KOPT-K1 (cell line): ENCODE results near the gene CTTNBP2.

Experiments used
- H3K27ac ChIP-seq: fragments of 200-600 bp; sonication (generic); 2 replicates; pipeline ENCODE4 v1.5.1; 2016; ENCODE audit warnings: antibody characterized with exemption, mild to moderate bottlenecking, low read depth, low read length; ENCODE audit not compliant: poor library complexity, severe bottlenecking
- H3K36me3 ChIP-seq: fragments of 200-600 bp; sonication (generic); 2 replicates; pipeline ENCODE4 v1.5.1; 2017; ENCODE audit warnings: antibody characterized with exemption, mild to moderate bottlenecking, low read length, moderate library complexity; ENCODE audit not compliant: insufficient read depth
- H3K9me3 ChIP-seq: fragments of 200-600 bp; sonication (generic); 2 replicates; pipeline ENCODE4 v1.5.1; 2017; ENCODE audit warnings: antibody characterized with exemption, low read length, mild to moderate bottlenecking; ENCODE audit not compliant: insufficient read depth, poor library complexity, severe bottlenecking

Gene CTTNBP2

DNA sequence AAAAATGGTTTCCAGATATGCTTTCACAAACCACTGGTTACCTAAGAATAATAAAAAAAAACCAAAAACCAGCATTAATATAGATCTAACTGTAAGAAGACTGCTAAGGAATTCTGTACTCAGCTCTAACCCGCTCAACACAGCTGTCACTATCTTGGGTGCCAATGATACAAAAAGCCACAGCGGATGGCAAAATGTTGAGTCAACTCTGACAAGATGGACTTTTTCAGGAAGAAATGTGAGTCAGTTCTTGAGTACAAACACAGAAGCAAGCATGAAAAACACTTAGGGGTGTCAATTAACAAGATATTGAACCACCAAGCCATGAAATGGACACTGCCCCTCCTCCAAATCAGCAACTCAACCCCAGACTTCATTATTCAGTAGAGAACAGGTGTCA is 55.0 kb downstream of the CTTNBP2 start:
- Histone ChIP-seq H3K27ac (no peak overlapping the region), H3K9me3 (no peaks in the 10 kb centered on the region), H3K36me3 (no peaks in the 10 kb centered on the region)

GRCh38 chr7:117816727-117817126 is 56.5 kb downstream of the CTTNBP2 start:
- Histone ChIP-seq H3K36me3 (no peaks in the 10 kb centered on the region), H3K27ac (no peak overlapping the region), H3K9me3 (no peaks in the 10 kb centered on the region)

- no peak overlapping the region for H3K27ac ChIP-seq
- H3K9me3 ChIP-seq, result no peaks in the 10 kb centered on the region
These were observed 61.5 kb downstream of the CTTNBP2 start for GRCh38 chr7:117811696-117812095.

DNA sequence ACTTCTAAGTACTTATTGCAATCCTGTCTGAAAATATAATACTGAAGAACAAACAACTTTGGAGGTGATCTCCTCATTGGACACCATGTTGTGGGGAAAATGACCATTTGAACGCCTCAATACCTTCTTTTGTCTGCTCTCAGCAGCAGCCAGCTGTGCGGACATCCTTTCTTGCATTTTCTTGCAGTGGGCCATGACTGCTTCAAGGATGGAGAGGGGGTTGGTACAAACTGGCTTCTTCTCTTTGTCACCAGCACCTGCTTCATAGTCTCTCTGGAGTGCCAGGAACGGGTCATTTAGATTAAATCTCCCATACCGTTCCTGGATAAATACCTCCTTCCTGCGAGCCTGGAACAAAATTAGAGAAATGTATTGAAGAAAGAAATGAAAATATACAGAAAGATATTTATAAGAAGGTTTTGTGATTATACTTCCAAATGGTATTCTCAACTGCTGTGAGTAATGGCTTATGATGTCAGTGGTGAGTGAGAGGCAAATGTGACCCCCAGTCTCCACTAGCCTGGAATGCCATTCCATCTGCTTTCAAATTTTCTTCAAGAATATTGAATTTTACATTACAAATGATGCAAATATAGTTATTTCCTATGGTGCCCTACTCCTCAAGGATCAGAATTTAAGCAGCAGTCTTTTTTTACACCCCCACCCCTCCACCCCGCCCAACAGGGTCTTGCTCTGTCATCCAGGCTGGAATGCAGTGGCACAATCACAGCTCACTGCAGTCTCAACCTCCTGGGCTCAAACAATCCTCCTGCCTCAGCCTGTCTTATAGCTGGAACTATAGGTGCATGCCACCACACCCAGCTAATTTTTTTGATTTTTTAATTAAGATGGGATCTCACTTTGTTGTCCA is 62.4 kb downstream of the CTTNBP2 start:
- H3K27ac ChIP-seq, result no peak overlapping the region
- no peaks in the 10 kb centered on the region for H3K36me3 ChIP-seq
- no peaks in the 10 kb centered on the region for H3K9me3 ChIP-seq

More at GRCh38 chr7:117811696-117812095, 61.5 kb downstream of the CTTNBP2 start:
- H3K36me3 ChIP-seq, result no peaks in the 10 kb centered on the region

DNA sequence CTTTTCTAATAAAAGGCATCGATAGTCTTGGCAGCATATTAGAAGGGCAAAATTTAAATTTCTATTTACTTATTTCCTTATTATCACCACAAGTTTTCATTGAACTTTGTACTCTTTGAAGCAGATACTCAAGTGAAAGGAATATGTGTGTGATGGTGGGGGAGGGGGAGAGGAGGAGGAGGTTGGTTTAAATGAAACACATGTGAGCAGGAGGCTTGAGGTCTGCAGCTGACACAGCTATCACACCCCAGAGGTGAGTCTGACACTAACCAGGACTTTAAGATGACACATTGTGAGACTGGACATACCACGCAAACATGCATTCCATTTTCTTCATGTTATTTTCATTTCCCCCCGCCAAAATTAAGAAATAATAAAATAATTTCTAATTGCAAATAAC is 63.3 kb downstream of the CTTNBP2 start:
- Histone ChIP-seq H3K9me3 (no peaks in the 10 kb centered on the region), H3K36me3 (no peaks in the 10 kb centered on the region), H3K27ac (no peak overlapping the region)

DNA sequence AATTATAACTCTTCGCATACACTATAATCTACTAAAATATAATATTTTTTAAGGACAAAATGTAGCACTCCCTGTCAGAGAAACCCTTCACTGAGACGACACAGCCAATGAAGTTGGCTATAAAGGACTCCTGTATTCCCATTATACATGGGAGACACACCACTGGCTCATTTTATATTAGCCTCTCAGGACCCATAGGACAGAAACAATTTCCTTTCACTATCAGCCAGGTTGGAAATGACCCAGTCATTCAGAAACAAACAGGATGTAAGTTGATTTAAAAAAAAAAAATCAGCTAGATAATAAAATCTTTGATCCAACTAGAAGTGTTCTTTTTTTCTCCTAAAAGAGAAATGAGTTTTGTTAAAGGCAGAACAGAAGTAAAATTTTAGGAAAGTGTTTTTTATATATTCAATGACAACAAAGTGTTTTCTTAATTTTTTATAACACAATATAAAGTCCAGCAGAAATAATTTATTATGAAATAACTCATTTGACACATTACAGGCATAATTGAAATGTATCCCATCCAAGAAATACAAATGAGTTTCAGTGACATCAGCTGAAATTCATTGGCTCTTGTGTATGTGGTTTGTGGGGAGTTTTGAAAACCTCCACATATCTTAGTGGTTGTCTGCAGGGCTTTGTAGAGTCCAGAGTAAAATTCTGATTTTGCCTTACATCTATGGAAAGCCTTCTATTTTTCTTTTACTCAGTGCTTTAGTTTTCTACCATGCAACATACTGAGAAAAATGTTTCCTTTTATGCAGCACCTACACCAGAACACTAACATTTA is 64.1 kb downstream of the CTTNBP2 start:
- Histone ChIP-seq H3K9me3 (no peaks in the 10 kb centered on the region), H3K27ac (no peak overlapping the region), H3K36me3 (no peaks in the 10 kb centered on the region)

DNA sequence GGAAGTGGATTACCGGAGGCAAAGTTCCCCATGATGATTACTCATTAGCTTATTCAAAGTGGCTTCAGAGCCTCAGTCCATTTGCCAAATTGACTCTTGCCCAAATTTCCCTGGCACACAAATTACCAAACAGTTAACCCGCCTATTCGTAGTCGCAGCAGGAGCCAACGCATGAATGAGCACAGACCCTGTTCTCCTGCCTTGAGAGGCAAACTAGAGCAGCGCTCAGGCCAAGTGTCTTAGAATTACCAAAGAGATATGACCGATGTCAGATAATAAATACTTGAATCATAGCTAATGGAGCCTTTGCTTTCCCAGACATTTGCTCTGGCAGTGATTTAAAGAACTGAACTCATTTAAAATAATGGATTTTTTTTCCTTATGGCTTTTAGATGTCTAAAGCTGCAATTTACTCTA is 64.9 kb downstream of the CTTNBP2 start:
- Histone ChIP-seq H3K9me3 (no peaks in the 10 kb centered on the region), H3K36me3 (no peaks in the 10 kb centered on the region), H3K27ac (no peak overlapping the region)

- Histone ChIP-seq H3K27ac (no peak overlapping the region), H3K36me3 (no peaks in the 10 kb centered on the region), H3K9me3 (no peaks in the 10 kb centered on the region)
These were observed 65.6 kb downstream of the CTTNBP2 start for GRCh38 chr7:117807676-117808075.

DNA sequence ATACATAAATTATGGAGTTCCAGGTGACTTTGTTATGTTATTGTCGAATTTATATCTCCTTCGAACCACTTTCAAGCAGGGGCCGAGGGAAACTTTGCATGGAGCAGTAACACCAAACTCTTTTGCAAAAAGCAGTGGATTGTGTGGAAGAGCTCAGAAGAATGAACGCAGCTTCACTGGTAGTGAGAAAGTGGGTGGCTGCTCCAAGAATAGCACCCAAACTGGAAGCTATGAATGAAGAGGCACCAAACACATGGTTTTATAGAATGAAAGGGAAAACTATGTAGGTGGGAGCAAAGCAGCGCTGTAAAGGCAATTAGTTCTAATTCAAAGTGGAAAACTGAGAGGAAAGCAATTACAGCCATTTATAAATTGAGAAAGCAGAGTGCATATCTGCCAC is 67.2 kb downstream of the CTTNBP2 start:
- no peaks in the 10 kb centered on the region for H3K9me3 ChIP-seq
- H3K36me3 ChIP-seq, result no peaks in the 10 kb centered on the region

GRCh38 chr7:117805241-117805640 is 68.0 kb downstream of the CTTNBP2 start:
- no peaks in the 10 kb centered on the region for H3K9me3 ChIP-seq
- no peaks in the 10 kb centered on the region for H3K36me3 ChIP-seq
- no peak overlapping the region for H3K27ac ChIP-seq

More for the DNA sequence above, 67.2 kb downstream of the CTTNBP2 start:
- no peak overlapping the region for H3K27ac ChIP-seq

DNA sequence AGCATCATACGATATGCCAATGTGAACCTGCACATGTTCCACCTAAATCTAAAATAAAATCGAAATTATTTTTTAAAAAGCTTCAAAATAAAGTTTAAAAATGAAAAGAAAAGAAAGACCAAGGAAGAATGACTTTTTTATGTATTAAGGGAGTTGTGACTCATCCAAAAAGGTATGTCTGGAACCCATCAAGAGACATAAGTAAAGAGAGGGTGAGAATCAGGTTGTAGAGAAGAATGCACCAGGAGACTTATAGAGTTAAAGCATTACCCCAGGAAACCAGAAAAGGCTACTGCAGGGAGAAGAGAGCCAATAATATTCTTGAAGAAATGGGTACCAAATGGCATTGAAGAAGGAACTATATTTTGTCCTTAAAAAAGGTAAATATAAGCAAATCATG is 69.8 kb downstream of the CTTNBP2 start:
- H3K27ac ChIP-seq, result no peak overlapping the region
- no peaks in the 10 kb centered on the region for H3K36me3 ChIP-seq
- H3K9me3 ChIP-seq, result no peaks in the 10 kb centered on the region

GRCh38 chr7:117802660-117803059 is 70.6 kb downstream of the CTTNBP2 start:
- Histone ChIP-seq H3K9me3 (no peaks in the 10 kb centered on the region), H3K27ac (no peak overlapping the region), H3K36me3 (no peaks in the 10 kb centered on the region)

GRCh38 chr7:117800841-117801240 is 72.4 kb downstream of the CTTNBP2 start:
- H3K27ac ChIP-seq, result no peak overlapping the region
- H3K9me3 ChIP-seq, result no peaks in the 10 kb centered on the region
- no peaks in the 10 kb centered on the region for H3K36me3 ChIP-seq

DNA sequence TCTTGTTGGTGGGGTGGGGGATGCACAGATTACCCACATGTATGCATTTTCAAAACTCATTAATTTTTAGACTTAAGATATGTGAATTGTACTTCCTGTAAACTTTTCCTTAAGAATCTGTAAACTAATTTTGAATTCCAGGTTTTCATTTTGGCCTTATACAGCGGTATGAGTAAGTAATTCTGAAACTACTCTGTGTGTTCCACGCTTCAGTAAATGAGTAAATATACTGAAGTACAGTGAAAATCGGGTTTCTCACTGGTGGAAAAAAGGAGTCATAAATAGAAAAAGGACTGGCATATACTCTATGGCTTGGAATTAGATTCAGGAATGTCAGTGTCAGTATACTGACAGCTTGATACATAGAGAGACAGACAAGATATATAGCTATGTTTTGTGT is 72.8 kb downstream of the CTTNBP2 start:
- Histone ChIP-seq H3K36me3 (no peaks in the 10 kb centered on the region), H3K27ac (no peak overlapping the region), H3K9me3 (no peaks in the 10 kb centered on the region)

- no peaks in the 10 kb centered on the region for H3K36me3 ChIP-seq
- no peaks in the 10 kb centered on the region for H3K9me3 ChIP-seq
- no peak overlapping the region for H3K27ac ChIP-seq
These were observed 76.4 kb downstream of the CTTNBP2 start for GRCh38 chr7:117796889-117797288.
